Measurements from ENCODE around the gene CA5A.

DNA sequence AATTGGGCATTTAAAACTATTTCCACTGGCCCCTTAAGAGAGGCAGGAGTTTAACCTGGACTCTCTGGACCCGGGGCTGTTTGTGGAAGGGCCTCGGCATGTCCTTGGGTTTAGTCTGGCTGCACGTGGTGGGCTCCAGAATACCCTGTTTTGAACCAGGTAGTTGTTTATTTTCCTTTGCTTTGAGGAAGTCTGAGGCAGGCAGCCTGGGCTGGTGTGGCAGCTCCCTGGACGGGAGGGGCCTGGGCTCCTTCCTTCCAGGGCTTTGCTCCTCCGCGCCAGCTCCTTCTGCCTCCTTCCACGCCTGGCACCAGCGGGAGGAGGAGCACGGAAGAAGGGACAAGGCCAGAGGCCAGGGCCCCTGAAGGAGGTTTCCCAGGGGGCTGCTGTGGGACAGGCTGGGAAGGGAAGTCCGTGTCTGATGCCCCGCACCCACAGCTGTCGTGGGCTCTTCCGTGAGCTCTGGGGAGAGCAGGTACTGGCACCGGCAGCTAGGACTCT is 30.4 kb upstream of the CA5A start:
- TF ChIP-seq, protein P1, sequence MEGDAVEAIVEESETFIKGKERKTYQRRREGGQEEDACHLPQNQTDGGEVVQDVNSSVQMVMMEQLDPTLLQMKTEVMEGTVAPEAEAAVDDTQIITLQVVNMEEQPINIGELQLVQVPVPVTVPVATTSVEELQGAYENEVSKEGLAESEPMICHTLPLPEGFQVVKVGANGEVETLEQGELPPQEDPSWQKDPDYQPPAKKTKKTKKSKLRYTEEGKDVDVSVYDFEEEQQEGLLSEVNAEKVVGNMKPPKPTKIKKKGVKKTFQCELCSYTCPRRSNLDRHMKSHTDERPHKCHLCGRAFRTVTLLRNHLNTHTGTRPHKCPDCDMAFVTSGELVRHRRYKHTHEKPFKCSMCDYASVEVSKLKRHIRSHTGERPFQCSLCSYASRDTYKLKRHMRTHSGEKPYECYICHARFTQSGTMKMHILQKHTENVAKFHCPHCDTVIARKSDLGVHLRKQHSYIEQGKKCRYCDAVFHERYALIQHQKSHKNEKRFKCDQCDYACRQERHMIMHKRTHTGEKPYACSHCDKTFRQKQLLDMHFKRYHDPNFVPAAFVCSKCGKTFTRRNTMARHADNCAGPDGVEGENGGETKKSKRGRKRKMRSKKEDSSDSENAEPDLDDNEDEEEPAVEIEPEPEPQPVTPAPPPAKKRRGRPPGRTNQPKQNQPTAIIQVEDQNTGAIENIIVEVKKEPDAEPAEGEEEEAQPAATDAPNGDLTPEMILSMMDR (IDR thresholded peaks at IDR 0.05; ENCODE audit: borderline replicate concordance, extremely low read depth, low read length, poor library complexity, severe bottlenecking) = no peak
- no peak for TF ChIP-seq EZH2 (IDR thresholded peaks at IDR 0.05; ENCODE audit: borderline replicate concordance, low read depth, low read length, severe bottlenecking)

Data from DND-41 (cell line).